ENCODE data around the gene HECA. TPM values are rescaled to one million over a fixed set of nuclear protein-coding genes. Genes with fewer than 3 reads are reported as not detected.
"Not testable (repeated sequence)": the region's sequence is repeated elsewhere in the genome, so short reads cannot be mapped to it uniquely, and the experiment has no call there.

The HECA gene
- total RNA-seq, 1 experiment from 2014 or later: 5.0 TPM

- DNase-seq (ENCODE audit: extremely low read depth, low read depth): no peak
These were observed 982 bp downstream of the HECA start for GRCh38 chr6:139135578-139136545.

DNA sequence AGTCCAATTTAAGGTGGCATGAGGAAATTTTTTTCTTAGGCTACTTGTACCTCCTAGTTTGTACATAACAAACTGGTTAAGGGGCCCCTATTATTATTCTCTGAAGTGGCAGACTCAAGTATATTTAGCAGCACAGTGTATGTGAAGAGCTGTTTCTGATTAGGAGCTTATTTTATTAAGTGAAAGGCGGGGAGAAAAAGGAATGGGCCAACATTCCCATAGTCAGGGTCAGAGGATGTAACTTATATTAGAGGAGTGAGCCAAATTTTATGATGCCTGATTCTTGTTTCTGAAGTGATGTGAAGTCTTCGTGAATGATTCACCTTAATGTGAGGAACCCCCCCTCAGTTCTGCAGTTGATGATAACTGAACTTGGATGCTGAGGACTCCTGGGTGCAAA is 2.8 kb downstream of the HECA start:
- no peak for DNase-seq (ENCODE audit: extremely low read depth, low read depth)

GRCh38 chr6:139140854-139141253 is 6.0 kb downstream of the HECA start:
- not testable (repeated sequence) for DNase-seq (ENCODE audit: extremely low read depth, low read depth)

DNA sequence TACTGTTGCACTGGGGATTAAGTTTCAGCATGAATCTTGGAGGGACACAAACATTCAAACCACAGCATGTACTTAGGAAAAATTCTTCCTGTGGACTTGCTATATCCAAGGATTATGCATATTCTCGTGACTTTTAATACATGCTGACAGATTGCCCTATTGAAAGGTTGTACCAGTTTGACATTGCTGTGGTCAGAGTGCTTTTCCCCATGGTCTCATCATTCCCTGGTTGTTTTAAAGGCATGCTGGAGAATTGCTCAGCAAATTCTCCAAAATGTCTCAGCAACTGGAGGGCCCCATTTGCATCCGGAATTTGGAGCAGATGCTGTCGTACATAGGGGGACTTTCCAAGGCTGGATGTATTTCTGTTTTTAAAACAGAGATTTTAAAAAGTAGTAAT is 7.4 kb downstream of the HECA start:
- DNase-seq (ENCODE audit: extremely low read depth, low read depth): no peak

- DNase-seq (ENCODE audit: extremely low read depth, low read depth): no peak
These were observed 8.2 kb downstream of the HECA start for GRCh38 chr6:139143111-139143510.

- no peak for DNase-seq (ENCODE audit: extremely low read depth, low read depth)
These were observed 9.7 kb downstream of the HECA start for GRCh38 chr6:139144490-139145085.

- DNase-seq (ENCODE audit: extremely low read depth, low read depth): no peak
These were observed 10.8 kb downstream of the HECA start for GRCh38 chr6:139145661-139146060.

- DNase-seq (ENCODE audit: extremely low read depth, low read depth): no peak
These were observed 11.4 kb downstream of the HECA start for GRCh38 chr6:139146317-139146726.

GRCh38 chr6:139147628-139148027 is 12.7 kb downstream of the HECA start:
- DNase-seq (ENCODE audit: extremely low read depth, low read depth): no peak

DNA sequence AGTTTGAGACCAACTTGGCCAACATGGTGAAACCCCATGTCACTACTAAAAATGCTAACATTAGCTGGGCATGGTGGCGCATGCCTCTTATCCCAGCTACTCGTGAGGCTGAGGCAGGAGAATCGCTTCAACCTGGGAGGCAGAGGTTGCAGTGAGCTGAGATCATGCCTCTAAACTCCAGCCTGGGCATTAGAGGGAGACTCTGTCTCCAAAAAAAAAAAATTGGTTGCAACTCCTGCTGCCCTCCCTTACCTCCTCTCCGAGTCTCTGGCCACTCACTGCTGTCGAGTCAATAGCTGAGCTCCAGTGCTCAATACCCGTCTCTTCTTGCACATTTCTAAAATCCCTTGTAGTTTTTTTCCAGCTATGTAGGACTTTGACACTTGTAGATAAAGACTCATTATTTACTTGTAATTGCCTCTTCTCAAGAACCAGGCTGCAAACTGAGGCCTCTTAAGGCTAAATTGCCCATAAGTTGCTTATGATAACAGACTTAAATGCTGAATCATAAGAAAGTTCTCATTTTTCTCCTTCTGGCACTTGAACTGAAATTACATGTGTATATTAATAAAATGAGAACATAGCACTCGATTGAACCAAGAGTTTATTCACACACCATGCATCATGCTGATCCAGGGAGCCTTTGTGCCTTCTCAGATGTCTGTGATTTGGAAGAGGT is 13.8 kb downstream of the HECA start:
- DNase-seq (ENCODE audit: extremely low read depth, low read depth): no peak

- DNase-seq (ENCODE audit: extremely low read depth, low read depth): no peak
These were observed 14.5 kb downstream of the HECA start for GRCh38 chr6:139149383-139149782.

- no peak for DNase-seq (ENCODE audit: extremely low read depth, low read depth)
These were observed 16.0 kb downstream of the HECA start for GRCh38 chr6:139150920-139151319.

DNA sequence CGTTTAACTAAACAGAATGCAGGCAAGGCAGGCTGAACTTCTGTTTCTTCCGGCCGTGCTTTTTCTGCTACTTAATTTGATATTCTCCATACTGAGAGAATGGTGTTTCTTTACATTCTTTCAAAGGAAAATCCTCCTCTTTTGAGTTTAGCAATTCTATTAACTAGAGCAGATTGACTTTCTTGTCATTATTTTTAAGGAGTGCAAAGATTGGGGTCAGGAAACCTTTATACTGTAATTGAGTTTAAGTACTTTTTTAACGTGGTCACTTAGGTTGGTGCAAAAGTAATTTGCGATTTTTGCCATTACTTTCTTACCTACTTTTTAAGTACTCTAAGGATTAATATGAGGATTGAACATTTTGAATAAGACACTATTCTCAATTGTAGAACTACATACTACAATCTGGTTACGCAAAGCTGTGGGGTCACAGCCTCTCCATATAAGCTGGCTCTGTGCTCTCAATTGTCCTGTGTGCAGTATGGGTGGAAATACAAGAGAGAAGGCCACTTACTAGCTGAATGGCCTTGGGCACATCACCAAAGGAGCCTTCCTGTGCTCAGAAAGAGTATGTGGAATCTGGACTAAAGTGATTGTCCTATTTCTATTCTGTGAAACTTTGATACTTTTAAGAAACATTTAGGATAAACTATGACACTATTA is 16.7 kb downstream of the HECA start:
- DNase-seq (ENCODE audit: extremely low read depth, low read depth): no peak

DNA sequence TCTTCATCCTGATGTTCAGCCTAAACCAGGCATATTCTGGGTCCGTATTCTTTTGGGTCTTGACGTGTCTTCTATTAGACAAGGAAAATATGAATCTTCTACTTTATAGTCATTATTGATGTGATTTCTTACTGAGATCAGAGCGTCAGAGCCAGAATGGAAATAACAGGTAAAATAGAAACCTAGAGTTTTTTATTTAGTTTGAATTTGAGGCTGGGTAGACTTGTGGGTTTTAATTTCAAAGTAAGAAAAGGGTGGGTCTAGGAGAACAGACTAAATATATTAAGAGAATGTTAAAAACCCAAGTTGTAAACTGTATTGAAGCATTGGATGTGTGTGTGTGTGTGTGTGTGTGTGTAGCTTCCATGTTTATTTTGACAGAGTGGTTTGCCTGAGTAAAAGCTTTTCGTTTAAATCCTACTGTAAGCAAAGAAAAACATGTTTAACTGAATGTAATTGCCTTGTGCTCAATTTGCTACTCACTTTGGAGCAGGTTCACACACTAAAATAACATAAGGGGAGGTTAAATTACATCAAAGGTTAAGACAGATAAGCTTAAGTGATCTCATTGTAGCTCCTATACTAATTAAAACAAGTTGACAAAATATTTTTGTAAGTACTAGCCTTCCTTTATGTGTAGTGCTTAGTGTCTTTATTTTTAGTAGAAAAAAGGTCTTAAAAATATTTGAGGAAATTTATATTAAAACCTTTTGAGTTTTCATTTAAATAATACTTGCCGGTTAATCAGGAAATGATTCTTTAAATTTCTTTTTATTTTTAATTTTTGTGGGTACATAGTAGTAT is 17.4 kb downstream of the HECA start:
- DNase-seq (ENCODE audit: extremely low read depth, low read depth): no peak

- DNase-seq (ENCODE audit: extremely low read depth, low read depth): no peak
These were observed 18.0 kb downstream of the HECA start for GRCh38 chr6:139152892-139153271.

GRCh38 chr6:139153855-139154254 is 19.0 kb downstream of the HECA start:
- DNase-seq (ENCODE audit: extremely low read depth, low read depth): no peak

- DNase-seq (ENCODE audit: extremely low read depth, low read depth): no peak
These were observed 20.1 kb downstream of the HECA start for GRCh38 chr6:139154881-139155547.

- DNase-seq (ENCODE audit: extremely low read depth, low read depth): no peak
These were observed 21.2 kb downstream of the HECA start for GRCh38 chr6:139156102-139156501.

GRCh38 chr6:139156551-139156950 is 21.7 kb downstream of the HECA start:
- no peak for DNase-seq (ENCODE audit: extremely low read depth, low read depth)

- DNase-seq (ENCODE audit: extremely low read depth, low read depth): not testable (repeated sequence)
These were observed 22.2 kb downstream of the HECA start for GRCh38 chr6:139157086-139157485.
